NCI-H345 treated with DMSO at 0.1 percent for 48 hours (cell line): Measurements from ENCODE around the gene KCNG1.
"Not testable (repeated sequence)": the region's sequence is repeated elsewhere in the genome, so short reads cannot be mapped to it uniquely, and the experiment has no call there.

Experiments used
- DNase-seq: peaks from one replicate; lab custom pipeline; 2025; ENCODE audit not compliant: unreplicated experiment; lab: John Stamatoyannopoulos, UW

Gene KCNG1

GRCh38 chr20:50992336-50992732 lies 30.6 kb downstream of the KCNG1 start:
- no peak for DNase-seq

- DNase-seq, result no peak
Measured at GRCh38 chr20:50991076-50991475, 31.8 kb downstream of the KCNG1 start.

GRCh38 chr20:50987493-50988210 lies 35.3 kb downstream of the KCNG1 start:
- peak; percentile 74 for DNase-seq

GRCh38 chr20:50983321-50983720 lies 39.6 kb downstream of the KCNG1 start:
- DNase-seq, result no peak

- peak; percentile 52 for DNase-seq
Measured at GRCh38 chr20:50982363-50982762, 40.5 kb downstream of the KCNG1 start.

GRCh38 chr20:50981714-50982048 lies 41.2 kb downstream of the KCNG1 start:
- no peak for DNase-seq

GRCh38 chr20:50980851-50981713 lies 41.8 kb downstream of the KCNG1 start:
- DNase-seq, result peak; percentile 44

- DNase-seq, result no peak
Measured at GRCh38 chr20:50980071-50980681, 42.7 kb downstream of the KCNG1 start.

GRCh38 chr20:50978533-50978932 lies 44.4 kb downstream of the KCNG1 start:
- not testable (repeated sequence) for DNase-seq

- DNase-seq, result no peak
Measured at GRCh38 chr20:50977066-50978021, 45.6 kb downstream of the KCNG1 start.

GRCh38 chr20:50975701-50976330 lies 47.1 kb downstream of the KCNG1 start:
- DNase-seq, result no peak

- DNase-seq, result no peak
Measured at GRCh38 chr20:50969912-50970311, 53.0 kb downstream of the KCNG1 start.

GRCh38 chr20:50969435-50969834 lies 53.5 kb downstream of the KCNG1 start:
- no peak for DNase-seq

GRCh38 chr20:50968289-50968688 lies 54.6 kb downstream of the KCNG1 start:
- DNase-seq, result no peak

- DNase-seq, result no peak
Measured at GRCh38 chr20:50967586-50967985, 55.3 kb downstream of the KCNG1 start.

- DNase-seq, result no peak
Measured at GRCh38 chr20:50959543-50960126, 63.3 kb downstream of the KCNG1 start.

GRCh38 chr20:50958615-50959542 lies 64.0 kb downstream of the KCNG1 start, which contains the start of gene MOCS3:
MOCS3 (plus strand) TSS chr20:50958818; CDS start chr20:50958843, 25 bp downstream.
- peak; percentile 96 for DNase-seq

- no peak for DNase-seq
Measured at GRCh38 chr20:50957798-50958614, 64.9 kb downstream of the KCNG1 start, which contains the start of gene DPM1. DPM1 (minus strand) TSS chr20:50958532; CDS start chr20:50958523, 9 bp downstream.
